GM12865 (cell line): ENCODE data around the gene FAM241A.

Experiments
- DNase-seq: peaks from one replicate; pipeline ENCODE4 v3.0.0; 2010; ENCODE audit warnings: low read depth
- H3K4me3 ChIP-seq: 2 replicates; pipeline ENCODE4 v1.5.1; 2011; ENCODE audit warnings: mild to moderate bottlenecking, low read depth, low read length, control low read depth
- CTCF ChIP-seq: IDR thresholded peaks from 2 replicates; pipeline ENCODE4 v1.5.1; 2011; ENCODE audit warnings: low read length, control low read depth, low read depth, inconsistent platforms; ENCODE audit not compliant: insufficient read depth; ENCODE audit errors: missing control alignments

FAM241A gene

DNA sequence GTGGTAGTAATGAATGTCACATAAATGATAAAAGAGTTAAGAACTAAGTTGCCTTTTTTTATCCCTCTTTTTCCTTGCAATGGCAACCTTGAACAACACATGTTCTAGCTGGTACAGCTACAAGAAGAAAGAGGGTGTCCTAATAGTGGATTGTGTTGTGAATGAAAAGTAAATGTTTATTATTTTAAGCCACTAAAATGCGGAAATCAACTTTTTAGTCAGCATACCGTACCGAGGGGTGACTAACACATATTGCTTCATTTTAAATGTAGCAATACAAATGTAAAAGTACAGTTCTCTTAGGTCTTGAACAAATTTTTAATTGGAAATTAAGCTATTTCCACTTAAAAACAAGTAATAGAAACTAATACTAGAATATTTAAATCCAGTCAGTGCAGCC, 68.6 kb downstream of the FAM241A start:
- H3K4me3 ChIP-seq, result no peak overlapping the region
- DNase-seq, result no peak

DNA sequence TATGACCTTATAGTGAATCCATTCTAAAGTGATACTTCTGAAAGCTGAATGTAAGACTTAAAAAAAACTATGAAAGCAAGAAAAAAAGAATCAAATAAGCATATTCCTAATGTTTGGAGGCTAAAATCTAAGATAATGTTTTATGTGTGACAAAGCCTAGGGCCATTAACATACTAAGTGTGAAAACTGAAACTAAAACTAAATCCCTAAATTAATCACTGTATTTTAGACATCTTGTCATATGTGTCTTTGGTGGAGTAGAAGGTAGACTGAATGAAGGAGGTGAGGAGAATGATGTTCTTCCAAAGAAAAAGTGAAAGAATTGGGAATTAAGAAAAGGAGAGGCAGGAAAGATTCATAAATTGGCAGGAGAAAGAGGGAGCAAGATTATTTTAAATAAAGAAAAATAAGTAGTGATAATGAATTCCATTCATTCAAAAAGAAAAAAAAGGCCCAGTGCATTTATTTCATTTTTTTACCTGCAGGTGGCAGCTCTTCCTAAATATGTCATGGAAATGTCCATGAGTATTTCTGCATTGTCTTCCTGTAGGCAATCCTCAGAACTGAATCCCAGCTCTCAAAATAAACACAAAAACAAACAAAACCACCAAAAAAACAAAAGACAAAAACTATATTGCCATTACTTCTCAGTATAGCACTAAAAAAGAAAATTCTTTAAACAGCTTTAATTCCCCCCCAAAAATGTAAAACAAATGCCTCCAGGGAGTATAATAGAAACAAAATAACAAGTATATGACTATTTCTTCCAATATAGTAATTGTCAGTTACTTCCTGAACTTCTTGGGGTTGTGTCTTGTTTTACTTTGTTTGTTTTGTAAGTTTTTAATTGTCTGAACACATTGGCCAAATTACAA, 69.4 kb downstream of the FAM241A start:
- peak; percentile 13 for TF ChIP-seq CTCF
- no peak overlapping the region for H3K4me3 ChIP-seq
- no peak for DNase-seq

More for the DNA sequence above, 68.6 kb downstream of the FAM241A start:
- no peak for TF ChIP-seq CTCF

DNA sequence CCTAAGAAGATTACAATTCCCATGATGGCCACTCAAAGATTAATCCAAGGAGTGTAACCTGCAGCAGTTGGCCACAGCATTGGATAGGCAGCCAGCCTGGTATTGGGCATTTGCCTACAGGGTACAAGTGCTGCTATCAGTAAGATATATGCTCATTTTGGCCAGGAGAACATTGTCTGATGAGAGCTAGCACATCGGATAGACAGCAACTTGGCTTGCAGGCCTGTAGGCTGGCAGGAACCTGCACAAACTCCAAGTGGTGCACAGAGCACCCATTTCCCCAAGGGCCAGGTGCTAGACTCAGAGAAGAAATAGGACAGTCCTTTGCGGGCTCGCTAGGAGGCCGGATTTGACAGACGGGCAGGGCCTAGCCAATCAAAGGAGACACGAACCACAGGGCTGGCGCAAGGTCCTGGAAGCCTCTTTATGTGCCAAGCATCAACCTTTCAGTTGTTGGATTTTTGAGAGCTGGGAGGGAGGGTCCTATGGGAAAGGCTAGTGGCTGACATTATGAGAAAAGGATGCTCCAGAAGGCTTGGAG, 74.6 kb downstream of the FAM241A start:
- H3K4me3 ChIP-seq, result no peak overlapping the region
- no peak for TF ChIP-seq CTCF
- no peak for DNase-seq

DNA sequence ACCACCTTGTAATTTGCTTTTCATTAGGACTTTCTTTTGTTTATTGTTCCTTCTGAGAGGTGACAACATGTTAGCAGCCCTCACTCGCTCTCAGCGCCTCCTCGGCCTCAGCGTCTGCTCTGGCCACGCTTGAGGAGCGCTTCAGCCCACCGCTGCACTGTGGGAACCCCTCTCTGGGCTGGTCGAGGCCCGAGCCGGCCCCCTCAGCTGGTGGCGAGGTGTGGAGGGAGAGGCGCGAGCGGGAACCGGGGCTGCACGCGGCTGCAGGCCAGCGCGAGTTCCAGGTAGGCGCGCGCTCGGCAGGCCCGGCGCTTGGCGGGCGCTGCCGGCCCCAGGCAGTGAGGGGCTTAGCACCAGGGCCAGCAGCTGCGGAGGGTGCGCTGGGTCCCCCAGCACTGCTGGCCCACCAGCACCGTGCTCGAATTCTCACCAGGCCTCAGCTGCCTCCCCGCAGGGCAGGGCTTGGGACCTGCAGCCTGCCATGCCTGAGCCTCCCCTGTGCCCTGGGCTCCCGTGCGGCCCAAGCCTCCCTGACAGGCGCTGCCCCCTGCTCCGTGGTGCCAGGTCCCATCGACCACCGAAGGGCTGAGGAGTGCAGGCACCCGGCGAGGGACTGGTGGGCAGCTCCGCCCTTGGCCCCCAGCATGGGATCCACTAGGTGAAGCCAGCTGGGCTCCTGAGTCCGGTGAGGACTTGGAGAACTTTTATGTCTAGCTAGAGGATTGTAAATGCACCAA, 77.1 kb downstream of the FAM241A start:
- no peak for DNase-seq
- TF ChIP-seq CTCF, result no peak
- no peak overlapping the region for H3K4me3 ChIP-seq

GRCh38 chr4:112225157-112225556, 79.9 kb downstream of the FAM241A start:
- TF ChIP-seq CTCF, result no peak
- H3K4me3 ChIP-seq, result no peak overlapping the region
- no peak for DNase-seq

DNA sequence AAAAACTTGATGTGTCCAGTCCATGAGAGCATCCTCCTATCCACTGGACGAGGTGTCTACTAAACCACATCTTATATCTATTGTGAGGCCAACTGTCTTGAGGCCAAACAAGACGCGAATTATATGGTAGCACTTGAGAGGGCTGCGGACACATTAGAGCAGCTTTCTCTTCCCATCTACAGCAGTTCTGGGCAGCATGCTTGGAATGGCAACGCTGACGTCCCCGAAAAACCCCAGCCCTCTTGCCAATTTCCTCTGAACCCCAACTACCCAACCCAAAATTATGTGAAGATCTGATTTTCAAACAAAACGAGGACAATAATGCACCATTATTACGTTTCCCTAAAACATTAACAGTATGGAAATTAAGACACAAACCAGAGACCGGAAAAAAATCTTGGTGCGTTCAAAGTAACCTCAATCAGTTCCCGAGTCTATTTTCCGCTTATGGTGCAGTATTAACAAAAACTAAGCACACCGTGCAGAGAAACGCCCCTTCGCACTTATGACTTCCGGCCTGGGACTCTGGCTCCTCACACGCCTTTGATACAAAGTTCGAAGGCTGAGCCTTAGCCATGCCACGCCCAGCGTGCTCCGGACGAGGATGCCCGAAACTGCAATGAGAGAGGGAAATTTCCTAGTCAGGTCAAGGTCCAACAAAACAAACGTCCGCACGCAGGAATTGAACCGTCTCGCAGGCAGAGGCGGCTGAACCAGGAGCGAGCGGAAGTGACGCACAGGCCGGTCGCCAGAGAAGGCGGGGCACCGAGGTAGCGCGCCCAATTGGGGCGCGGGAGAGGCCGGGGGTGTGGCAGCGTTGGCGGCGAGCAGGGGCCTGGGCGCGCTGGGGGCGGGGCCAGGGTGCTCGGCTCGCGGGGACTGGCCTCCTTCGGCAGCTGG, 85.9 kb downstream of the FAM241A start:
- H3K4me3 ChIP-seq, result peak overlapping the region; percentile 85
- peak; percentile 98 for DNase-seq
- no peak for TF ChIP-seq CTCF
